ENCODE measurements around the gene GHRHR. TPM values are rescaled to one million over a fixed set of nuclear protein-coding genes. Genes with fewer than 3 reads are reported as not detected.

The GHRHR gene
- total RNA-seq, 1 donor from 2014 or later: not detected

DNA sequence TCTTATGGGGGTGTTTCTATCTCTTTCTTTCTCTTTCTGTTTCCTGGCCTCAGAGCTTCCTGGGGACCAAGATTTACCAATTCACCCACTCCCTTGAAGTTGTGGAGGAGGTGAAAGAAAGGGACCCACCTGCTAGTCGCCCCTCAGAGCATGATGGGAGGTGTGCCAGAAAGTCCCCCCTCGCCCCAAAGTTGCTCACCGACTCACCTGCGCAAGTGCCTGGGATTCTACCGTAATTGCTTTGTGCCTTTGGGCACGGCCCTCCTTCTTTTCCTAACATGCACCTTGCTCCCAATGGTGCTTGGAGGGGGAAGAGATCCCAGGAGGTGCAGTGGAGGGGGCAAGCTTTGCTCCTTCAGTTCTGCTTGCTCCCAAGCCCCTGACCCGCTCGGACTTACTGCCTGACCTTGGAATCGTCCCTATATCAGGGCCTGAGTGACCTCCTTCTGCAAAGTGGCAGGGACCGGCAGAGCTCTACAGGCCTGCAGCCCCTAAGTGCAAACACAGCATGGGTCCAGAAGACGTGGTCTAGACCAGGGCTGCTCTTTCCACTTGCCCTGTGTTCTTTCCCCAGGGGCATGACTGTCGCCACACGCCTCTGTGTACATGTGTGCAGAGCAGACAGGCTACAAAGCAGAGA lies 39.9 kb upstream of the GHRHR start:
- DNase-seq: no peak

DNA sequence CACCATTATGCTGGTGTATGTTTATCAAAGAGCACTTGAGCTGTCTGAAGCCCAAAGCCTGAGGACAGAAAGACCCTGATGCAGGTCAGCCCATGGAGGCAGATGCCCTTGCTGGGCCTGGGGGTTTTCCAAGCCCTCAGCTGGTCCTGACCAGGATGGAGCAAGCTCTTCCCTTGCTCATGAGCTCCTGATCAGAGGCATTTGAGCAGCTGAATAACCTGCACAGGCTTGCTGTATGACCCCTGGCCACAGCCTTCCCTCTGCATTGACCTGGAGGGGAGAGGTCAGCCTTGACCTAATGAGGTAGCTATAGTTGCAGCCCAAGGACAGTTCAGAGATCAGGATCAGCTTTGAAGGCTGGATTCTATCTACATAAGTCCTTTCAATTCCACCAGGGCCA lies 39.1 kb upstream of the GHRHR start:
- H3K27me3 Mint-ChIP-seq: no peaks in the 10 kb centered on the region
- intact Hi-C loops (cut with micrococcal nuclease): no loop called here
- H3K4me3 Mint-ChIP-seq: no peak overlapping the region

More for the DNA sequence above, 39.9 kb upstream of the GHRHR start:
- Mint-ChIP-seq H3K4me1 (no peaks in the 10 kb centered on the region), H3K9me3 (no peaks in the 10 kb centered on the region), H3K36me3 (ENCODE audit: low read depth) (no peaks in the 10 kb centered on the region), H3K4me3 (no peak overlapping the region), H3K27ac (no peak overlapping the region), H3K27me3 (no peaks in the 10 kb centered on the region)
- intact Hi-C loops (cut with micrococcal nuclease): no loop called here

DNA sequence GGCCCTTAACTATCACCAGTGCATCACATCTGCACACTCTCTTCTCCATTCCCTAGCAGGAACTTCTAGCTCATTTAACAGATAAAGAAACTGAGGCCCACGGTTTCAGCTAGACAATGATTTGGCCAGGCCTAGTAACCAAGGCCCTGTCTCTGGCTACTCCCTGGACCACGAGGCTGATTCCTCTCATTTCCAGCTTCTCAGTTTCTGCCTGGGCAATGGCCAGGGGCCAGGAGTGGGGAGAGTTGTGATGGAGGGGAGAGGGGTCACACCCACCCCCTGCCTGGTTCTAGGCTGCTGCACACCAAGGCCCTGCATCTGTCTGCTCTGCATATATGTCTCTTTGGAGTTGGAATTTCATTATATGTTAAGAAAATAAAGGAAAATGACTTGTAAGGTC lies 38.6 kb upstream of the GHRHR start:
- Mint-ChIP-seq H3K27me3 (no peaks in the 10 kb centered on the region), H3K4me3 (no peak overlapping the region), H3K9me3 (no peaks in the 10 kb centered on the region), H3K27ac (no peak overlapping the region), H3K36me3 (ENCODE audit: low read depth) (no peaks in the 10 kb centered on the region), H3K4me1 (no peaks in the 10 kb centered on the region)
- no peak for DNase-seq
- intact Hi-C loops (cut with micrococcal nuclease): no loop called here

More for the DNA sequence above, 39.1 kb upstream of the GHRHR start:
- no peak for DNase-seq
- Mint-ChIP-seq H3K4me1 (no peaks in the 10 kb centered on the region), H3K36me3 (ENCODE audit: low read depth) (no peaks in the 10 kb centered on the region), H3K9me3 (no peaks in the 10 kb centered on the region), H3K27ac (no peak overlapping the region)

DNA sequence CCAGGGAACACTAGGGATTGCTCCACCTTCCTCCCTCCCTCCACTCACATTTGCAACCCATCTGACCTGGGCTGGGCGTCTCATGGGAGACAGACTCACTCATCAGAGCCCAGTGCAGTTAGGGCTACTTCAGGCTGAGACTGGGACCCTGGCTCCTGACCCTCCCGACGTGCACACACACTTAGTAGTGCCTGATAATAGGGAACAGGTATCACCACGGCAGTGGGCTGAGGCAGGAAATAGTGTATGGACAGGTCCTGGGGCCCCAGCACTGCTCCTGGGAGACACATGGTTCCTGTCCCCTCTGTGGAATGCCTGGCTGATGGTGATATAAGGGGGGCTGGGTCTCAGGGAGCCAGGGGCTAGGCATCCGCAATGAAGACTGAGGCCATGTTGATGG lies 37.8 kb upstream of the GHRHR start:
- no peak for DNase-seq
- intact Hi-C loops (cut with micrococcal nuclease): no loop called here
- Mint-ChIP-seq H3K36me3 (ENCODE audit: low read depth) (no peaks in the 10 kb centered on the region), H3K9me3 (no peaks in the 10 kb centered on the region), H3K27ac (no peak overlapping the region), H3K4me1 (no peaks in the 10 kb centered on the region), H3K4me3 (no peak overlapping the region), H3K27me3 (no peaks in the 10 kb centered on the region)

DNA sequence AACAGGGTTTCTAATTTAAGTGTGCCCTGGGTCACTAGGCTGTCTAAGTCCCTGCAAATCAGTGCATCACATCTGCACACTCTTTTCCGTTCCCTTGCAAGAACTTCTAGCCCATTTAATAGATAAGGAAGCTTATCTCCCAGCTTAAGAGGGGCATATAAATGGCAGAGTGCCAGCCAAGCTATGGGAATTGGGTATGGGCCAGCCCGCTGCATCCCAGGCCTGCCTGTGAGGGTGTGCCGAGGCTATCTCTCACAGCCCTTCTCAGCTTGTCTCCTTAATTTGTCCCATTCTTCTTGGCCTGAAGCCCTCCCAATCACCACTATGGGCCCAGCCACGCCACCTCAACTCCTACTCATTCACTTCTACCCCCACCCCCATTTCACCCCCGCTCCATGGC lies 37.4 kb upstream of the GHRHR start:
- Mint-ChIP-seq H3K27me3 (no peaks in the 10 kb centered on the region), H3K36me3 (ENCODE audit: low read depth) (no peaks in the 10 kb centered on the region), H3K9me3 (no peaks in the 10 kb centered on the region), H3K4me3 (no peak overlapping the region), H3K4me1 (no peaks in the 10 kb centered on the region), H3K27ac (no peak overlapping the region)
- intact Hi-C loops (cut with micrococcal nuclease): no loop called here
- DNase-seq: no peak

DNA sequence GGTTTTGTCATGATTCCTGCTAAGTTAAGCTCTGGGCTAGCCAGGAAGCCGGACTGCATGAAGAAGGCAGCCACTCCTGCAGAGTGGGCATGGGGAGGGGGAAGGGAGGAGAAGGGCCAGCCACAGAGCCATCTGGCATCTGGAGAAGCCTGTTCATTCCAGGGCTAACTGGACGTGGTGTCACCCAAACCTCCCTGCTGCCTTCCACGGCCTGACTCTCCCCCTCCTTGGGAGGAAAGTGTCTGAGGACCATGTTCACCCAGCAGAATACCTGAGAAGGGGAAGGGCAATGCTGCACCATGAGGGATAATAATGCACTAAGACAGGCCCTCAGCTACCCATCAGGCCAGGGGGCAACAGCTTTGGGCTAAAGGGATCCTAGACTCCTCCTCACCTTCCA lies 36.7 kb upstream of the GHRHR start:
- H3K9me3 Mint-ChIP-seq: no peaks in the 10 kb centered on the region
- no peaks in the 10 kb centered on the region for H3K4me1 Mint-ChIP-seq
- no peak overlapping the region for H3K27ac Mint-ChIP-seq
- H3K27me3 Mint-ChIP-seq: no peaks in the 10 kb centered on the region
- intact Hi-C loops (cut with micrococcal nuclease): no loop called here
- no peak overlapping the region for H3K4me3 Mint-ChIP-seq
- DNase-seq: no peak
- H3K36me3 Mint-ChIP-seq (ENCODE audit: low read depth): no peaks in the 10 kb centered on the region

DNA sequence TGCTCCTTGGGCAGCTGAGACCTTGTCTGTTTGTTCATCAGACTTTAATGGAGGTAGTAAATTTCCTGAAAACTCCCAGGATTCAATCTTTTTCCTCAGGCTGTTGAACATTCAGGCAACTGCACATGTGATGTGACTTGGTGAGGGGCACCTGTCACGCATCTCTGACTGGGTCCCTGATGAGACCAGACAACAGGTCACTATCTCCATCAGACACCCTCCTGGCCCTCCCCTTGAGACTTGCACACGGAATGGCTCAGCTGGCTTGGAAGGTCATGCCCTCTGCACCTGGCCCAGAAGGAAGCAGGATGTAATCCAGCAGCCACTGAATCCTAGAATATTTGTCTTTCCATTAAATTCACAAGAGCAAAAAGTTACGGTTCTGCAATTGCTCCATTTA lies 36.2 kb upstream of the GHRHR start:
- no peaks in the 10 kb centered on the region for H3K9me3 Mint-ChIP-seq
- no peaks in the 10 kb centered on the region for H3K27me3 Mint-ChIP-seq
- no peak overlapping the region for H3K27ac Mint-ChIP-seq
- intact Hi-C loops (cut with micrococcal nuclease): no loop called here
- H3K4me1 Mint-ChIP-seq: no peaks in the 10 kb centered on the region
- H3K36me3 Mint-ChIP-seq (ENCODE audit: low read depth): no peaks in the 10 kb centered on the region
- no peak for DNase-seq
- H3K4me3 Mint-ChIP-seq: no peak overlapping the region

DNA sequence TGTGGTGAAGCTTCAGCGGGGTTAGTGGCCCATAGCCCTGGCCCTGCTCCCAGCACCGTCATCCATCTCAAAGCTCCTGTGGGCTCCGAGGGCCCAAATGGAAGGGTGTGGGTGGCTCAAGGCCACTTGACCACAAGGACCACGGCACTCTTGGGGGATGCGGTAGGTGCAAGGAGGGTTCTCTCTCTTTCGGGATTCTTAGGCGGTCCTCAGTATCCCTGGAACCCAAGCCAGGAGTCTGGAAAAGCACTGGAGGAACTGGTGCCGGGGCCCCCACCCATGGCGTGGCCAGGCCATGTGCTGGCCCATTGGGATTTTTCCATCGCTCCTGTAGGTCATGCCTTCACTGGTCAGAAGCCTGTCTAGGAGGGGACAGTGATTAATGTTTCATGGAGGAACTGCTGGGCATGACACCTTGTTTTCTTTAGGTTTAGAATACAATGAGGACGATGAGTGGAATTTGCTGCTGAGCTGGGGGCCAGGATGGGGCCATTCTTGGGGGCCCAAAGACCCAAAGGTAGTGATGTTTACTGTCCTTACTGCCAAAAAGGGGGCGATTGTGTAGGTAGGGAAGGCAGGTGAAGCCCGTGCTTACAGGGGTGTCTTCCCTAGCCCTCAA lies 35.4 kb upstream of the GHRHR start:
- H3K27ac Mint-ChIP-seq: no peak overlapping the region
- intact Hi-C loops (cut with micrococcal nuclease): no loop called here
- no peak overlapping the region for H3K4me3 Mint-ChIP-seq
- H3K27me3 Mint-ChIP-seq: no peaks in the 10 kb centered on the region
- H3K36me3 Mint-ChIP-seq (ENCODE audit: low read depth): no peaks in the 10 kb centered on the region
- H3K9me3 Mint-ChIP-seq: no peaks in the 10 kb centered on the region
- H3K4me1 Mint-ChIP-seq: no peaks in the 10 kb centered on the region
- no peak for DNase-seq

DNA sequence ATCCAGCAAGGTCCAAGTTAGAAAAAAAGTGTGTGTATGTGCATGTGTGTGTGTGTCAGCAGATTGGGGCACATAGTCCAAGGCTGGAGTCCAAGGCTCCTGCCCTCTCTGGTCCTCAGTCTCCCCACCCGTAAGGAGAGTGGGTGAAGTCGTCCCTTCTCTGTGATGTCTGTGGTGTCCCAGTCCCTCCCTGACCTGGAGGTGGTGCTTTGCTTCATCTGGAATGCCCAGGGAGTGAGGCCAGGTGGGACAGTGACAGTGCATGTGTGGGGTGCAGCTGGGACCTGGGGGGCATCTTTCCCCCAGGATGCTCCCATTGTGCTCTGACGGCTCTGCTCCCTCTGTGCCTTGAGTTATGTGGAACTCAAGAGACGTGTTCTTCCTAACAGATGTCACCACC lies 34.1 kb upstream of the GHRHR start:
- H3K27me3 Mint-ChIP-seq: no peaks in the 10 kb centered on the region
- no peaks in the 10 kb centered on the region for H3K4me1 Mint-ChIP-seq
- no peaks in the 10 kb centered on the region for H3K9me3 Mint-ChIP-seq
- no peak for DNase-seq
- no peak overlapping the region for H3K4me3 Mint-ChIP-seq
- no peak overlapping the region for H3K27ac Mint-ChIP-seq
- intact Hi-C loops (cut with micrococcal nuclease): no loop called here
- no peaks in the 10 kb centered on the region for H3K36me3 Mint-ChIP-seq (ENCODE audit: low read depth)

DNA sequence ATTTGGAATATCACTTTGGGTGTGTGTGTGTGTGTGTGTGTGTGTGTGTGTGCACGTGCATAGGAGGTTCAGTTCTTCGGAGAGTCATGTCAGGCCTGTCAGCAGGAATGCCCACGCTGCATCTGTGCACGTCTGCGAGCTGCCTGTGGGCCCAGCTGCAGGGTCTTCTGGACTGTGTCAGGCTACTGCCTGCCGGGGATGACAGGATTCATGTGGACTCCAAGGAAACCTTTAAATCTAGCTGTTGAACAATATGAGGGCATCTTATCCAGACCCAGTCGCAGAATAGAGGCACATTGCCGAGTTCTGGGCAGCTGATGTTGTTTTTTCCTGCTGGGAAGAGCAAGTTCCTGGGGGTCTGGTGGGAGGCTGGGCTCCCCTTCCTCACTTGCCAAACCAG lies 33.1 kb upstream of the GHRHR start:
- H3K4me1 Mint-ChIP-seq: no peaks in the 10 kb centered on the region
- H3K36me3 Mint-ChIP-seq (ENCODE audit: low read depth): no peaks in the 10 kb centered on the region
- H3K9me3 Mint-ChIP-seq: no peaks in the 10 kb centered on the region
- no peak for DNase-seq
- no peak overlapping the region for H3K4me3 Mint-ChIP-seq
- no peak overlapping the region for H3K27ac Mint-ChIP-seq
- H3K27me3 Mint-ChIP-seq: peaks cover 1% of the 10 kb centered on the region
- intact Hi-C loops (cut with micrococcal nuclease): no loop called here

DNA sequence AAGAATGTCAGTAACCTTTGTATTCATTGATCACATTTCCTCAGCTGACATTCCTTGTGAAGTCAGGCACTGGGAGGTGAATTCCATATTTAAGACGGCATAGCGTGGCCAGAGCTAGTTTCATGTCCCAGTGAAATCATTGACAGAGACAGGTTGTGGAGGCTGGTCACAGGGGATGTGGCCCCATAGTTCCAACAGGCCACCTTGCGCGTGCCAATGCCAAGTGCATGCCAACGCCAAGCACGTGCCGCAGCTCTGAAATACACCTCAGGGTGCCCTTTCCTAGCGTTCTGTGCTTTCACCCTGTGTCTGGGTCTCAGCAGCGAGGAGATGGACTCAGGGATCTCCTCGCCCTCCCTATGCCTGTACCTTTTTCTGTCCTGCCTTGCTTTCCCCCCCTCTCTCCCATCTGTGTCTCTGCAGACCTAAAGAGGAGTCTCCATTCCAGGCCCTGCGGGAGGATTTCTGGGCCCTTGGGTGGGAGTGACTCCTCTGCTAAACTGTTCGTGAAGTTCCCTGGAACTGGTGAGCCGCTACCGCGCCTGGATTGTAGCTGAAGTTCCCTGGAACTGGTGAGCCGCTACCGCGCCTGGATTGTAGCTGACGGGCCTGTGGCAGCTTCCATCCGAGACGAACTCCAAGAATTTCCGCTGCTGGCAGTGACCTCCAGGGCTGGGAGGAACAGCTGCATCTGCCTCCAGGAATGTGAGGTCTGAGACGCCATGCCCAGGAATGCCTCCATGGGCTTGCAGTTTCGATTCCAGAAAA lies 32.4 kb upstream of the GHRHR start:
- Mint-ChIP-seq H3K4me1 (no peaks in the 10 kb centered on the region), H3K27me3 (peaks cover 1% of the 10 kb centered on the region), H3K27ac (no peak overlapping the region), H3K36me3 (ENCODE audit: low read depth) (no peaks in the 10 kb centered on the region), H3K4me3 (no peak overlapping the region), H3K9me3 (no peaks in the 10 kb centered on the region)
- DNase-seq: no peak
- intact Hi-C loops (cut with micrococcal nuclease): no loop called here

DNA sequence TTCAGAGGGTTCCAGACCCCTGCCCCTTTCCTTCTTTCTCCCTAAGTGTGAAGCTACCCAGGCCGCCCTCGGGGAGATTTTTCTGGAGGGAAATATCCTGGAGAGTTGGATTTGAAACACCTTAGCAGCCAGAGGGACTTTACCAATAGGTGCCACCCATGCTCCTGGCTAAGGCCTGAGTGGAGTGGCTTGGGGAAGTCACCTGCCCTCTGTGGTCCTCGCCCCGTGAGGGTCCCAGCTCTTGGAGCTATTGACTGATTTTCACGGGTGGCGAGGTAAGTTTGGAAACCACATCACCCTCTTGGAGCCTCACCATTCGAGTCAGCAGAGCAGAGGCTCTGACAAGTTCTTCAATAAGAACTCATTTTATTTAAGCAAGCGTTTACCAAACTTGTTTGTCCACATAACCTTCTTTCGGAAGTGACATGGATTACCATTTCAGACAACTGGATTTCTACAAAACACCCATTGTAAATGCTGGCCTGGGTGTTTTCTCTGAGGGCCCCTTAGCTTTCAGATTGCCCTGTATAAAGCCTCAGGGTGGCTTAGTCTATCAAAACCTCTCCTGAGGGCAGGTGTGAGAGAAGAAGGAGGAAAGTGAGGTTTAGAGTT lies 31.7 kb upstream of the GHRHR start:
- intact Hi-C loops (cut with micrococcal nuclease): no loop called here
- H3K4me3 Mint-ChIP-seq: no peak overlapping the region

DNA sequence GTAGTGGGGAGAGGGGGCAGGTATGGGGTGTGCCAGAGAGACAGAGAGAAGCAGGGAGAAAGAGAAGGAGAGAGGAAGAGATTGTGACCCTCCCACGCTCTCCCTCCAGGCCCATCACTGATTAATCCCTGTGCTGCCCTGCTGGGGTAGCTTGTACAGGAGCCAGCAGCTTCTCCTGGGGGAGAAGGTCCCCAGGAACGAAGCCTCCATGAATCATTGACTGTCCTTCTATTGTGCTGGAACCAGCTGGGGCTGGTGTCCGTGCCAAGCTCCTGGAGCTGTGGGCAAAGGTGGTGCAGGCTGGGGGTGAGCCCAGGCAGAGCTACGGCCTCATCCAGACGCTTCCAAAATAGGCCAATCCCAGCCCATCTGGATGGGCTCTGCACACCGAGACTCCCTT lies 31.2 kb upstream of the GHRHR start:
- H3K9me3 Mint-ChIP-seq: no peaks in the 10 kb centered on the region
- H3K27ac Mint-ChIP-seq: no peak overlapping the region
- intact Hi-C loops (cut with micrococcal nuclease): no loop called here
- DNase-seq: peak; percentile 33
- peaks cover 6% of the 10 kb centered on the region for H3K27me3 Mint-ChIP-seq
- H3K4me1 Mint-ChIP-seq: no peaks in the 10 kb centered on the region
- H3K4me3 Mint-ChIP-seq: no peak overlapping the region
- no peaks in the 10 kb centered on the region for H3K36me3 Mint-ChIP-seq (ENCODE audit: low read depth)

More for the DNA sequence above, 31.7 kb upstream of the GHRHR start:
- H3K9me3 Mint-ChIP-seq: no peaks in the 10 kb centered on the region
- H3K4me1 Mint-ChIP-seq: no peaks in the 10 kb centered on the region
- H3K27ac Mint-ChIP-seq: no peak overlapping the region
- peaks cover 4% of the 10 kb centered on the region for H3K27me3 Mint-ChIP-seq
- DNase-seq: peak; percentile 47
- H3K36me3 Mint-ChIP-seq (ENCODE audit: low read depth): no peaks in the 10 kb centered on the region
